AG09319 (cell line): ENCODE measurements around the gene ZNF488.

Experiments
- DNase-seq: peaks from one replicate; pipeline ENCODE4 v3.0.0-alpha.2; 2010; ENCODE audit warnings: low read depth; ENCODE audit errors: extremely low read depth
- CTCF ChIP-seq: IDR thresholded peaks from 2 replicates; pipeline ENCODE4 v1.5.1; 2011; ENCODE audit warnings: low read depth, mild to moderate bottlenecking, inconsistent platforms, low read length, moderate library complexity

The ZNF488 gene

GRCh38 chr10:47336387-47337134 lies 47.5 kb downstream of the ZNF488 start:
- no peak for DNase-seq

GRCh38 chr10:47335906-47336305 lies 48.2 kb downstream of the ZNF488 start:
- DNase-seq, result no peak
- no peak for TF ChIP-seq CTCF

More at GRCh38 chr10:47336387-47337134, 47.5 kb downstream of the ZNF488 start:
- TF ChIP-seq CTCF, result no peak

DNA sequence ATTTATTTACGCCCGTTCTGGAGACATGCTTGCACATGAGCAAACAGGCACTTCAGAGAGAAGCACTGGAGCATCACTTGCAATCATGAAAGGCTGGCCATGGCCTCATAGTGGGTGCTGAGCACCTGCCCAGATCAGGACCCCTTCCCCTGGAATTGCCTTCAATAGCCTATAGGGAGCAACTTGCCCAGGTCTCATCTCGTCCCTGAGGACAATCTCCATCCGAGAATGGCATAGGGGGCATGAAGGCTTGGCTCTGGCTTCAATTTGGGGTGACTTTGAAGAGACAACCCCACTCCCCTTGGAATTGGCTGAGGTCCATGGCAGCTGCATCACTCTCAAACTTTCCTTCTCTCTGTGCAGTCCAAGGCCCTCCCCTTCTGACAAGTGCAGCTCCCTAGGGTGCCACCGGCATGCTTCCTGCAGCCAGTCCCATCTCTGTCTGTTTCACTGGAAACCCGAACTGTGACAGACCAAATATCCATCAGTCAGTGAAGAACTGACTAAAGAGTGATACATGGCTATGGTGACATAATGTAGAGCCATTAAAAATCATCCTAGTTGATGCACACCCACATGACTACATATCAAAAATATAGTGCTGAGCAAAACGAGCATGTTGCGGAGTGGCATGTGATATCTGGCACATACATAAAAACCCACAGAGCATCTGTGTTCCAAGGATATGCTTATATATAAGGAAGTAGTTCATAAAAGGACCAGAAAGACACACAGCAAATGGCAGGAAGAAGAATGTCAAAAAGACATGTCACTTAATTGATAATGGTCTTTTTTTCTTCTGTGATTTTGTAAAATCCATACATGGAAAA lies 49.4 kb downstream of the ZNF488 start:
- no peak for DNase-seq
- no peak for TF ChIP-seq CTCF

- TF ChIP-seq CTCF, result no peak
- DNase-seq, result no peak
Measured at GRCh38 chr10:47333532-47333931, 50.6 kb downstream of the ZNF488 start.

- DNase-seq, result no peak
- TF ChIP-seq CTCF, result no peak
Measured at GRCh38 chr10:47332946-47333345, 51.1 kb downstream of the ZNF488 start.

- TF ChIP-seq CTCF, result no peak
- no peak for DNase-seq
Measured at GRCh38 chr10:47332371-47332770, 51.7 kb downstream of the ZNF488 start.

GRCh38 chr10:47331954-47332353 lies 52.1 kb downstream of the ZNF488 start:
- TF ChIP-seq CTCF, result no peak
- DNase-seq, result no peak
